HEK293T (cell line): ENCODE measurements around the gene SLC38A10.

Experiments used
- ARNT ChIP-seq: fragments of 450-650 bp; IDR thresholded peaks from 2 replicates; pipeline ENCODE4 v1.6.1; 2017; ENCODE audit warnings: mild to moderate bottlenecking
- BHLHE40 ChIP-seq: fragments of 450-650 bp; IDR thresholded peaks from 2 replicates; pipeline ENCODE4 v1.6.1; 2016; ENCODE audit warnings: mild to moderate bottlenecking, moderate library complexity, borderline replicate concordance
- CTBP1 ChIP-seq: fragments of 450-650 bp; IDR thresholded peaks from 2 replicates; pipeline ENCODE4 v1.6.1; 2016; ENCODE audit warnings: borderline replicate concordance
- ELF4 ChIP-seq: fragments of 450-650 bp; IDR thresholded peaks from 2 replicates; pipeline ENCODE4 v1.6.1; 2017; ENCODE audit warnings: antibody characterized with exemption
- FOXA1 ChIP-seq: fragments of 450-650 bp; IDR thresholded peaks from 2 replicates; pipeline ENCODE4 v1.6.1; 2016; ENCODE audit warnings: mild to moderate bottlenecking
- FOXK2 ChIP-seq: fragments of 450-650 bp; IDR thresholded peaks from 2 replicates; pipeline ENCODE4 v1.6.1; 2016; ENCODE audit warnings: mild to moderate bottlenecking
- FOXM1 ChIP-seq: fragments of 450-650 bp; IDR thresholded peaks from 2 replicates; pipeline ENCODE4 v1.6.1; 2017; ENCODE audit warnings: mild to moderate bottlenecking, borderline replicate concordance
- HDGF ChIP-seq: fragments of 450-650 bp; IDR thresholded peaks from 2 replicates; pipeline ENCODE4 v1.6.1; 2017; ENCODE audit warnings: antibody characterized with exemption, borderline replicate concordance
- L3MBTL2 ChIP-seq: fragments of 450-650 bp; conservative IDR thresholded peaks from 2 replicates; pipeline ENCODE4 v1.6.1; 2016; ENCODE audit warnings: mild to moderate bottlenecking
- SP1 ChIP-seq: fragments of 450-650 bp; IDR thresholded peaks from 2 replicates; pipeline ENCODE4 v1.6.1; 2017
- TARDBP ChIP-seq: fragments of 450-650 bp; IDR thresholded peaks from 2 replicates; pipeline ENCODE4 v1.6.1; 2016
- ZNF384 ChIP-seq: fragments of 450-650 bp; IDR thresholded peaks from 2 replicates; pipeline ENCODE4 v1.6.1; 2016

- TF ChIP-seq L3MBTL2, result no peak
- TF ChIP-seq ELF4, result no peak
- no peak for TF ChIP-seq FOXM1
- no peak for TF ChIP-seq SP1
- no peak for TF ChIP-seq ARNT
- no peak for TF ChIP-seq ZNF384
- no peak for TF ChIP-seq FOXA1
- no peak for TF ChIP-seq HDGF
- no peak for TF ChIP-seq CTBP1
- no peak for TF ChIP-seq TARDBP
- TF ChIP-seq FOXK2, result no peak
- TF ChIP-seq BHLHE40, result no peak
Observed at GRCh38 chr17:81315885-81316391, 20.8 kb upstream of the SLC38A10 start.
